HepG2 (cell line): ENCODE data around the gene SNAI1. TPM values are rescaled to one million over a fixed set of nuclear protein-coding genes. Genes with fewer than 3 reads are reported as not detected.

Experiments
- ADNP ChIP-seq: sonication (generic); formaldehyde crosslinking; IDR thresholded peaks from 2 replicates; pipeline ENCODE4 v1.4.0; 2020; ENCODE audit warnings: missing genetic modification reagents
- CREM ChIP-seq, 2 experiments: sonication (generic) in 1 of 2; formaldehyde crosslinking in 1 of 2; IDR thresholded peaks; 2 replicates each; pipeline versions ENCODE4 v1.4.0 to v1.6.1; 2016 to 2020; ENCODE audit warnings: antibody characterized with exemption in 1 of 2, mild to moderate bottlenecking in 1 of 2, missing genetic modification reagents in 1 of 2
- FLYWCH1 ChIP-seq: sonication (generic); formaldehyde crosslinking; IDR thresholded peaks from 2 replicates; pipeline ENCODE4 v1.8.1; 2023; ENCODE audit warnings: mild to moderate bottlenecking, missing genetic modification reagents
- GABPB1 ChIP-seq: IDR thresholded peaks from 2 replicates; pipeline ENCODE4 v1.6.1; 2016; ENCODE audit warnings: mild to moderate bottlenecking, missing genetic modification reagents, moderate library complexity, missing compliant biosample characterization
- GMEB1 ChIP-seq: sonication (generic); formaldehyde crosslinking; IDR thresholded peaks from 2 replicates; pipeline ENCODE4 v1.5.1; 2020; ENCODE audit warnings: missing genetic modification reagents, mild to moderate bottlenecking, borderline replicate concordance
- HIVEP1 ChIP-seq: sonication (generic); formaldehyde crosslinking; IDR thresholded peaks from 2 replicates; pipeline ENCODE4 v1.4.0; 2020; ENCODE audit warnings: mild to moderate bottlenecking, missing genetic modification reagents
- HNRNPLL ChIP-seq: fragments of 200-400 bp; formaldehyde crosslinking; IDR thresholded peaks from 2 replicates; pipeline ENCODE4 v1.6.1; 2017; ENCODE audit warnings: mild to moderate bottlenecking, low read depth, low read length; ENCODE audit not compliant: poor library complexity, severe bottlenecking
- KDM2A ChIP-seq: sonication (generic); formaldehyde crosslinking; IDR thresholded peaks from 2 replicates; pipeline ENCODE4 v1.4.0; 2020; ENCODE audit warnings: low read depth, missing genetic modification reagents, borderline replicate concordance
- MEIS1 ChIP-seq: sonication (generic); formaldehyde crosslinking; IDR thresholded peaks from 2 replicates; pipeline ENCODE4 v1.9.0; 2021; ENCODE audit warnings: mild to moderate bottlenecking, missing genetic modification reagents, moderate library complexity, borderline replicate concordance
- MTERF4 ChIP-seq: sonication (generic); formaldehyde crosslinking; IDR thresholded peaks from 2 replicates; pipeline ENCODE4 v1.8.0; 2023; ENCODE audit warnings: mild to moderate bottlenecking, missing genetic modification reagents
- MXD3 ChIP-seq: IDR thresholded peaks from 2 replicates; pipeline ENCODE4 v1.6.1; 2016; ENCODE audit warnings: mild to moderate bottlenecking, missing biosample characterization, missing genetic modification reagents
- NCOA2 ChIP-seq: sonication (generic); formaldehyde crosslinking; IDR thresholded peaks from 2 replicates; pipeline ENCODE4 v1.8.0; 2022; ENCODE audit warnings: inconsistent platforms
- PAX8 ChIP-seq: sonication (generic); formaldehyde crosslinking; IDR thresholded peaks from 2 replicates; pipeline ENCODE4 v1.8.0; 2022; ENCODE audit warnings: mild to moderate bottlenecking, missing genetic modification reagents, borderline replicate concordance
- PHF8 ChIP-seq: sonication (generic); formaldehyde crosslinking; IDR thresholded peaks from 2 replicates; pipeline ENCODE4 v1.5.0; 2020; ENCODE audit warnings: missing genetic modification reagents
- RXRA ChIP-seq: sonication (generic); formaldehyde crosslinking; IDR thresholded peaks from 2 replicates; pipeline ENCODE4 v1.5.1; 2020; ENCODE audit warnings: missing genetic modification reagents
- SIX4 ChIP-seq: sonication (generic); formaldehyde crosslinking; IDR thresholded peaks from 2 replicates; pipeline ENCODE4 v1.4.0; 2020; ENCODE audit warnings: missing genetic modification reagents
- SMAD1 ChIP-seq: sonication (generic); formaldehyde crosslinking; IDR thresholded peaks from 2 replicates; pipeline ENCODE4 v1.4.0; 2020; ENCODE audit warnings: missing genetic modification reagents, low read depth, mild to moderate bottlenecking, borderline replicate concordance
- SP140L ChIP-seq: sonication (generic); formaldehyde crosslinking; IDR thresholded peaks from 2 replicates; pipeline ENCODE4 v1.4.0; 2020; ENCODE audit warnings: missing genetic modification reagents, borderline replicate concordance
- SRSF9 ChIP-seq: fragments of 200-400 bp; formaldehyde crosslinking; IDR thresholded peaks from 2 replicates; pipeline ENCODE4 v1.6.1; 2018; ENCODE audit warnings: borderline replicate concordance, mild to moderate bottlenecking, low read depth, low read length; ENCODE audit not compliant: insufficient read depth, poor library complexity, severe bottlenecking
- TARDBP ChIP-seq: sonication (generic); formaldehyde crosslinking; IDR thresholded peaks from 2 replicates; pipeline ENCODE4 v1.8.0; 2022; ENCODE audit warnings: mild to moderate bottlenecking, missing genetic modification reagents
- TOE1 ChIP-seq: sonication (generic); formaldehyde crosslinking; IDR thresholded peaks from 2 replicates; pipeline ENCODE4 v1.4.0; 2020; ENCODE audit warnings: mild to moderate bottlenecking, missing genetic modification reagents
- ZBTB7A ChIP-seq: sonication (generic); formaldehyde crosslinking; IDR thresholded peaks from 2 replicates; pipeline ENCODE4 v1.8.0; 2022; ENCODE audit warnings: mild to moderate bottlenecking, missing genetic modification reagents
- ZMYM3 ChIP-seq: sonication (generic); formaldehyde crosslinking; IDR thresholded peaks from 2 replicates; pipeline ENCODE4 v1.5.1; 2020; ENCODE audit warnings: mild to moderate bottlenecking, missing genetic modification reagents
- ZNF205 ChIP-seq: IDR thresholded peaks from 2 replicates; pipeline ENCODE4 v1.6.1; 2018; ENCODE audit warnings: missing biosample characterization, missing genetic modification reagents
- ZNF33B ChIP-seq: sonication (generic); formaldehyde crosslinking; IDR thresholded peaks from 2 replicates; pipeline ENCODE4 v1.5.1; 2020; ENCODE audit warnings: mild to moderate bottlenecking, missing genetic modification reagents
- ZNF713 ChIP-seq: sonication (generic); formaldehyde crosslinking; IDR thresholded peaks from 2 replicates; pipeline ENCODE4 v1.4.0; 2020; ENCODE audit warnings: mild to moderate bottlenecking, missing genetic modification reagents
- ZNF770 ChIP-seq: sonication (generic); formaldehyde crosslinking; IDR thresholded peaks from 2 replicates; pipeline ENCODE4 v1.5.0; 2020; ENCODE audit warnings: mild to moderate bottlenecking, missing genetic modification reagents
- polyA plus RNA-seq, 8 experiments: library from polyadenylated mRNA; depleted of rRNA in 3 of 8; stranded (reverse) in 7 of 8; unstranded in 1 of 8; fragments of >200 nt; fragmentation: Illumina TruSeq in 4 of 8; extraction: Trizol in 4 of 8; gene quantifications; 2 replicates each; pipeline versions ENCODE4 v1.2.1 to v1.2.3, GENCODE V29; 2011 to 2016; ENCODE audit warnings: low read depth in 4 of 8, missing spikeins in 1 of 8, mixed read lengths in 1 of 8; ENCODE audit not compliant: insufficient read depth in 1 of 8
- total RNA-seq, 5 experiments: library from RNA; depleted of rRNA; stranded (reverse); fragments of >200 nt; fragmentation: Illumina TruSeq; extraction: Trizol; gene quantifications; 2 replicates each; pipeline ENCODE4 v1.2.3, GENCODE V29; 2016; ENCODE audit warnings: low read depth in 1 of 5

SNAI1 gene
- total and polyA plus RNA-seq, 2 of the 13 experiments (the other 11 are each of a cell fraction or from before 2014, with no cell fraction given) = 1.3 to 1.4 TPM

GRCh38 chr20:49982072-49982345, 771 bp upstream of the SNAI1 start (continued):
- no peak for TF ChIP-seq ZMYM3
- TF ChIP-seq PAX8 (CRISPR knock-in tag) = no peak
- no peak for TF ChIP-seq HNRNPLL
- no peak for TF ChIP-seq KDM2A (CRISPR knock-in tag)
- no peak for TF ChIP-seq ZNF713 (CRISPR knock-in tag)
- no peak for TF ChIP-seq MTERF4 (CRISPR knock-in tag)
- TF ChIP-seq TOE1 (CRISPR knock-in tag) = no peak
- TF ChIP-seq SMAD1 (CRISPR knock-in tag) = no peak
- no peak for TF ChIP-seq SP140L (CRISPR knock-in tag)
- 0 out of 2 replicates have a peak, but pooled peaks have one; percentile 21 for TF ChIP-seq GMEB1 (CRISPR knock-in tag)
- TF ChIP-seq FLYWCH1 (CRISPR knock-in tag) = no peak
- TF ChIP-seq ZBTB7A = no peak
- peak; percentile 60; the same call in 1 of the 2 replicates for TF ChIP-seq TARDBP (CRISPR knock-in tag)
- no peak for TF ChIP-seq RXRA
- no peak for TF ChIP-seq MXD3
- TF ChIP-seq GABPB1 = no peak
- TF ChIP-seq ADNP = no peak
- no peak for TF ChIP-seq SIX4
- TF ChIP-seq HIVEP1 (CRISPR knock-in tag) = no peak
- TF ChIP-seq MEIS1 (CRISPR knock-in tag) = no peak
- TF ChIP-seq CREM (IDR thresholded peaks at IDR 0.05) = no peak
- no peak for TF ChIP-seq CREM (CRISPR knock-in tag; IDR thresholded peaks at IDR 0.05)
- 0 out of 2 replicates have a peak, but pooled peaks have one; percentile 10 for TF ChIP-seq PHF8
- no peak for TF ChIP-seq NCOA2 (CRISPR knock-in tag)
- TF ChIP-seq ZNF770 (CRISPR knock-in tag) = no peak
- TF ChIP-seq ZNF33B (CRISPR knock-in tag) = peak; percentile 96; the same call in 1 of the 2 replicates
- no peak for TF ChIP-seq ZNF205 (CRISPR knock-in tag)
- TF ChIP-seq SRSF9 = no peak
